SK-N-SH (cell line): ENCODE results near the gene ATAD1. TPM values are rescaled to one million over a fixed set of nuclear protein-coding genes. Genes with fewer than 3 reads are reported as not detected.
A peak's percentile ranks its signal among the peaks of the same experiment; 100 is the strongest.

Experiments used
- CTCF ChIA-PET: fragments of 300-600, 350-600 bp; formaldehyde crosslinking; extraction: SDS; loops from one replicate; lab custom pipeline; 2021; lab: Yijun Ruan, JAX
- POLR2A ChIA-PET: fragments of 350-600 bp; sonication (Branson Sonifier 250); formaldehyde crosslinking; extraction: SDS; loops from one replicate; lab custom pipeline; 2020; ENCODE audit warnings: antibody characterized with exemption, inconsistent platforms; lab: Yijun Ruan, JAX
- DNase-seq: peaks from one replicate; pipeline ENCODE4 v3.0.0; 2012
- H2AFZ ChIP-seq: fragments of 200-600 bp; sonication (generic); 2 replicates; pipeline ENCODE4 v1.8.1; 2016; ENCODE audit warnings: antibody characterized with exemption, mild to moderate bottlenecking, low read depth
- H3F3A ChIP-seq: fragments of 200-600 bp; sonication (generic); replicated peaks from 2 replicates; pipeline ENCODE3; 2016; ENCODE audit warnings: antibody characterized with exemption, mild to moderate bottlenecking; ENCODE audit not compliant: insufficient read depth
- H3K27ac ChIP-seq, 2 experiments: fragments of 200-500 bp in 1 of 2; fragments of 200-600 bp in 1 of 2; sonication (Bioruptor generic) in 1 of 2; sonication (generic), shearing (Covaris generic) in 1 of 2; 2 replicates each; pipeline versions ENCODE4 v1.5.1 to v1.6.1; 2014 to 2016; ENCODE audit warnings: low read depth in 2 of 2, inconsistent platforms in 1 of 2, low read length in 1 of 2, mild to moderate bottlenecking in 1 of 2, mixed read lengths in 1 of 2
- H3K27me3 ChIP-seq: fragments of 200-600 bp; sonication (generic), shearing (Covaris generic); 2 replicates; pipeline ENCODE4 v1.6.1; 2016; ENCODE audit warnings: mixed run types; ENCODE audit not compliant: insufficient read depth
- H3K36me3 ChIP-seq, 2 experiments: fragments of 200-500 bp in 1 of 2; fragments of 200-600 bp in 1 of 2; sonication (Bioruptor generic) in 1 of 2; sonication (generic) in 1 of 2; replicated peaks in 1 of 2; 2 replicates each; pipeline versions ENCODE3 to v1.5.1; 2014 to 2016; ENCODE audit warnings: low read length in 1 of 2, mild to moderate bottlenecking in 1 of 2; ENCODE audit not compliant: insufficient read depth in 2 of 2, control insufficient read depth in 1 of 2
- H3K4me1 ChIP-seq, 2 experiments: fragments of 200-500 bp in 1 of 2; fragments of 200-600 bp in 1 of 2; sonication (Bioruptor generic) in 1 of 2; sonication (generic), shearing (Covaris generic) in 1 of 2; 2 replicates each; pipeline versions ENCODE4 v1.5.1 to v1.6.1; 2014 to 2016; ENCODE audit warnings: low read depth in 1 of 2, low read length in 1 of 2, mixed run types in 1 of 2; ENCODE audit not compliant: insufficient read depth in 2 of 2, control insufficient read depth in 1 of 2
- H3K4me2 ChIP-seq: fragments of 200-600 bp; sonication (generic), shearing (Covaris generic); 2 replicates; pipeline ENCODE4 v1.6.1; 2017; ENCODE audit warnings: mixed run types
- H3K4me3 ChIP-seq, 2 experiments: fragments of 200-500 bp in 1 of 2; fragments of 200-600 bp in 1 of 2; sonication (Bioruptor generic) in 1 of 2; sonication (generic), shearing (Covaris generic) in 1 of 2; 2 replicates each; pipeline versions ENCODE4 v1.5.1 to v1.8.1; 2014 to 2016; ENCODE audit warnings: low read depth in 2 of 2, inconsistent platforms in 1 of 2, low read length in 1 of 2, mild to moderate bottlenecking in 1 of 2, mixed read lengths in 1 of 2, moderate library complexity in 1 of 2
- H3K79me2 ChIP-seq: fragments of 200-600 bp; sonication (generic); 2 replicates; pipeline ENCODE4 v1.8.1; 2017; ENCODE audit warnings: mild to moderate bottlenecking; ENCODE audit not compliant: insufficient read depth
- H3K9ac ChIP-seq: fragments of 200-600 bp; sonication (generic); 2 replicates; pipeline ENCODE4 v1.6.1; 2017; ENCODE audit warnings: mixed run types
- H3K9me2 ChIP-seq: fragments of 200-600 bp; sonication (generic); 2 replicates; pipeline ENCODE4 v1.6.1; 2017; ENCODE audit warnings: mixed run types
- H3K9me3 ChIP-seq: fragments of 200-600 bp; sonication (generic); 2 replicates; pipeline ENCODE4 v1.6.1; 2017; ENCODE audit warnings: mixed run types, mild to moderate bottlenecking, moderate library complexity
- H4K20me1 ChIP-seq: fragments of 200-600 bp; sonication (generic); 2 replicates; pipeline ENCODE4 v1.6.1; 2017; ENCODE audit warnings: mild to moderate bottlenecking, mixed run types; ENCODE audit not compliant: insufficient read depth
- CHD2 ChIP-seq: fragments of 150-350 bp; IDR thresholded peaks from 2 replicates; pipeline ENCODE4 v1.6.1; 2018; ENCODE audit warnings: low read length; ENCODE audit not compliant: partially characterized antibody
- ELF1 ChIP-seq: IDR thresholded peaks from 2 replicates; pipeline ENCODE4 v1.4.0; 2012
- FOSL2 ChIP-seq: IDR thresholded peaks from 2 replicates; pipeline ENCODE4 v1.4.0; 2012; ENCODE audit warnings: low read depth, mild to moderate bottlenecking, moderate library complexity, borderline replicate concordance
- GATA2 ChIP-seq: sonication (generic); formaldehyde crosslinking; IDR thresholded peaks from 2 replicates; pipeline ENCODE4 v1.5.0; 2020; ENCODE audit warnings: mild to moderate bottlenecking, missing genetic modification reagents
- JUND ChIP-seq: IDR thresholded peaks from 2 replicates; pipeline ENCODE4 v1.4.0; 2012
- MEF2A ChIP-seq: IDR thresholded peaks from 2 replicates; pipeline ENCODE4 v1.4.0; 2012; ENCODE audit warnings: low read depth, borderline replicate concordance
- MXI1 ChIP-seq: IDR thresholded peaks from 2 replicates; pipeline ENCODE4 v1.6.1; 2012; ENCODE audit warnings: mild to moderate bottlenecking, low read depth, low read length, improper control_type of control experiment
- NFIC ChIP-seq: IDR thresholded peaks from 2 replicates; pipeline ENCODE4 v1.4.0; 2012; ENCODE audit warnings: borderline replicate concordance
- NRF1 ChIP-seq: IDR thresholded peaks from 2 replicates; pipeline ENCODE4 v1.6.1; 2012; ENCODE audit warnings: low read depth, mild to moderate bottlenecking, low read length
- RAD21 ChIP-seq: IDR thresholded peaks from 2 replicates; pipeline ENCODE4 v1.6.1; 2012; ENCODE audit warnings: mild to moderate bottlenecking, low read length
- RFX5 ChIP-seq: IDR thresholded peaks from 2 replicates; pipeline ENCODE4 v1.6.1; 2012; ENCODE audit warnings: mild to moderate bottlenecking, improper control_type of control experiment, low read length
- RXRA ChIP-seq: IDR thresholded peaks from 2 replicates; pipeline ENCODE4 v1.4.0; 2012; ENCODE audit warnings: low read depth, mild to moderate bottlenecking, borderline replicate concordance
- SMC3 ChIP-seq: IDR thresholded peaks from 2 replicates; pipeline ENCODE4 v1.6.1; 2012; ENCODE audit warnings: low read depth, low read length, improper control_type of control experiment
- TCF12 ChIP-seq: IDR thresholded peaks from 2 replicates; pipeline ENCODE4 v1.4.0; 2012
- TEAD4 ChIP-seq: IDR thresholded peaks from 2 replicates; pipeline ENCODE4 v1.4.0; 2012; ENCODE audit warnings: mild to moderate bottlenecking, borderline replicate concordance; ENCODE audit not compliant: insufficient read depth
- YY1 ChIP-seq: IDR thresholded peaks from 2 replicates; pipeline ENCODE4 v1.4.0; 2012; ENCODE audit warnings: low read depth, mild to moderate bottlenecking
- WGBS: methylation state at CpG from one replicate; pipeline ENCODE4 v1.1.6; 2017; ENCODE audit warnings: low lambda C conversion rate; 5-methylcytosine and 5-hydroxymethylcytosine counted together
- polyA plus RNA-seq, 3 experiments: library from polyadenylated mRNA; depleted of rRNA; stranded (reverse); fragments of >200 nt; gene quantifications; 2 replicates each; pipeline ENCODE4 v1.2.3, GENCODE V29; 2012
- TF ChIP-seq, protein P1 (sequence below): fragments of 150-350 bp; IDR thresholded peaks from 2 replicates; pipeline ENCODE4 v1.6.1; 2016; ENCODE audit warnings: mild to moderate bottlenecking, low read depth, low read length
- TF ChIP-seq, protein P2 (sequence below): IDR thresholded peaks from 2 replicates; pipeline ENCODE4; 2012
- TF ChIP-seq, protein P3 (sequence below): fragments of 200-600 bp; sonication (generic); IDR thresholded peaks from 2 replicates; pipeline ENCODE4 v1.6.1; 2017; ENCODE audit warnings: antibody characterized with exemption, mild to moderate bottlenecking, moderate library complexity
- TF ChIP-seq, protein P4 (sequence below): fragments of 150-350 bp; IDR thresholded peaks from 2 replicates; pipeline ENCODE4 v1.6.1; 2017; ENCODE audit warnings: antibody characterized with exemption, low read length, low read depth, borderline replicate concordance
- TF ChIP-seq, protein P5 (sequence below): IDR thresholded peaks from 2 replicates; pipeline ENCODE4 v1.4.0; 2012; ENCODE audit warnings: low read depth
- TF ChIP-seq, protein P6 (sequence below): IDR thresholded peaks from 2 replicates; pipeline ENCODE4 v1.6.1; 2012; ENCODE audit warnings: mild to moderate bottlenecking, low read depth, low read length, moderate library complexity
- TF ChIP-seq, protein P7 (sequence below): IDR thresholded peaks from 2 replicates; pipeline ENCODE4 v1.4.0; 2012; ENCODE audit warnings: low read depth, borderline replicate concordance

ATAD1 gene
- polyA plus RNA-seq, 1 of the 3 experiments (the other 2 are of a cell fraction): 13.5 TPM

DNA sequence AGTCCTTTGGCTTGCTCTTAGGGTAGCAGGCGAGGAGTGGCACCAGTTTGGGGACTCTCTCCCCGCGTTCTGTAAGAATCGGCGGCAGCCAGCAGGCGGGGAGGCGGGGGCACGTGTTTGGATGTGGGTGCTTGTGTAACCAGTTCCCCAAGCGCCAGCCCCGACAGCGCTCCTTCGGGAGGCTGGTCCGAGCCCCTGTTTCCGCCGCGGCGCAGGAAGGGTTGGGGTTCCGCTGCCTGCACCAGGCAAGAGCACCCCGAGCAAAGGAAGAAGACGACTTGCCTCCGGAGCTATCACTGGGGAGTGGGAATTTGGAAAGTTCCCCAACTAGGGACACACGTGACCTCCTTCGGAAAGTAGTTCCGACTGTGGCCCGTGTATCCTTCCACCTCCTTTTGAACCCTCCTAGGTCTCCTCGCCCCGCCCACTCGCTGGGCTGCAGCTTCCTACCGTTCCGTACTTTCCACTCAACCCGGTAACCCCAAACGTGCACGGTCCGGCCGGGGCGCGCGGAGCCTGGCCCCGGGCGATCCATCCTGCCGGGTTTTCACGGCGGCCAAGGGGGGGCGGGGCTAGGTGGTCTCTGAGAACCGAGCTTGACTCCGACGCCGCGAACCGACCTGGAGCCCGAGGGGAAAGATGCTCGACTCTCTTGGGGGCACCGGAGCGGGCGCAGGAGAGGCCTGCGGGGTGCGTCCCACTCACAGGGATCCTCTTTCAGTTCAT lies 44.1 kb upstream of the ATAD1 start:
- Histone ChIP-seq H3K27ac (peak overlapping the region; percentile 85 to 97), H3K4me2 (peak overlapping the region; percentile 96), H3K79me2 (peaks cover 35% of the 10 kb centered on the region), H3K27me3 (no peaks in the 10 kb centered on the region), H3F3A (peaks cover 33% of the 10 kb centered on the region), H4K20me1 (peaks cover 29% of the 10 kb centered on the region), H2AFZ (peak overlapping the region; percentile 92), H3K36me3 (peaks cover 8 to 10% of the 10 kb centered on the region in 2 experiments), H3K4me1 (peaks cover 0 to 13% of the 10 kb centered on the region in 2 experiments; a peak in 2 of 4 replicates), H3K4me3 (peak overlapping the region; percentile 79 to 97), H3K9me2 (no peaks in the 10 kb centered on the region), H3K9me3 (no peaks in the 10 kb centered on the region), H3K9ac (peak overlapping the region; percentile 94)
- WGBS: 18% methylated on average over 29 of the region's 57 CpGs
- CTCF ChIA-PET: interaction anchor here (1.0 to 3.8 kb wide), 7 partner anchors 12 to 702 kb away, joined by 3 to 42 read pairs (median 3); no protein-coding TSS in a partner anchor
- POLR2A ChIA-PET: interaction anchor here (0.6 to 3.0 kb wide), 19 partner anchors 10 to 690 kb away, joined by 3 to 37 read pairs (median 5); partner anchors contain the start of gene ATAD1
- peak; percentile 91 for DNase-seq
- TF ChIP-seq, protein P1, sequence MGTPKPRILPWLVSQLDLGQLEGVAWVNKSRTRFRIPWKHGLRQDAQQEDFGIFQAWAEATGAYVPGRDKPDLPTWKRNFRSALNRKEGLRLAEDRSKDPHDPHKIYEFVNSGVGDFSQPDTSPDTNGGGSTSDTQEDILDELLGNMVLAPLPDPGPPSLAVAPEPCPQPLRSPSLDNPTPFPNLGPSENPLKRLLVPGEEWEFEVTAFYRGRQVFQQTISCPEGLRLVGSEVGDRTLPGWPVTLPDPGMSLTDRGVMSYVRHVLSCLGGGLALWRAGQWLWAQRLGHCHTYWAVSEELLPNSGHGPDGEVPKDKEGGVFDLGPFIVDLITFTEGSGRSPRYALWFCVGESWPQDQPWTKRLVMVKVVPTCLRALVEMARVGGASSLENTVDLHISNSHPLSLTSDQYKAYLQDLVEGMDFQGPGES: no peak
- TF ChIP-seq, protein P2, sequence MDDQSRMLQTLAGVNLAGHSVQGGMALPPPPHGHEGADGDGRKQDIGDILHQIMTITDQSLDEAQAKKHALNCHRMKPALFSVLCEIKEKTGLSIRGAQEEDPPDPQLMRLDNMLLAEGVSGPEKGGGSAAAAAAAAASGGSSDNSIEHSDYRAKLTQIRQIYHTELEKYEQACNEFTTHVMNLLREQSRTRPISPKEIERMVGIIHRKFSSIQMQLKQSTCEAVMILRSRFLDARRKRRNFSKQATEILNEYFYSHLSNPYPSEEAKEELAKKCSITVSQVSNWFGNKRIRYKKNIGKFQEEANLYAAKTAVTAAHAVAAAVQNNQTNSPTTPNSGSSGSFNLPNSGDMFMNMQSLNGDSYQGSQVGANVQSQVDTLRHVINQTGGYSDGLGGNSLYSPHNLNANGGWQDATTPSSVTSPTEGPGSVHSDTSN: peak; percentile 74
- TF ChIP-seq JUND: peak; percentile 78
- no peak for TF ChIP-seq MXI1
- peak; percentile 23 for TF ChIP-seq RAD21
- TF ChIP-seq TEAD4: no peak
- TF ChIP-seq, protein P3, sequence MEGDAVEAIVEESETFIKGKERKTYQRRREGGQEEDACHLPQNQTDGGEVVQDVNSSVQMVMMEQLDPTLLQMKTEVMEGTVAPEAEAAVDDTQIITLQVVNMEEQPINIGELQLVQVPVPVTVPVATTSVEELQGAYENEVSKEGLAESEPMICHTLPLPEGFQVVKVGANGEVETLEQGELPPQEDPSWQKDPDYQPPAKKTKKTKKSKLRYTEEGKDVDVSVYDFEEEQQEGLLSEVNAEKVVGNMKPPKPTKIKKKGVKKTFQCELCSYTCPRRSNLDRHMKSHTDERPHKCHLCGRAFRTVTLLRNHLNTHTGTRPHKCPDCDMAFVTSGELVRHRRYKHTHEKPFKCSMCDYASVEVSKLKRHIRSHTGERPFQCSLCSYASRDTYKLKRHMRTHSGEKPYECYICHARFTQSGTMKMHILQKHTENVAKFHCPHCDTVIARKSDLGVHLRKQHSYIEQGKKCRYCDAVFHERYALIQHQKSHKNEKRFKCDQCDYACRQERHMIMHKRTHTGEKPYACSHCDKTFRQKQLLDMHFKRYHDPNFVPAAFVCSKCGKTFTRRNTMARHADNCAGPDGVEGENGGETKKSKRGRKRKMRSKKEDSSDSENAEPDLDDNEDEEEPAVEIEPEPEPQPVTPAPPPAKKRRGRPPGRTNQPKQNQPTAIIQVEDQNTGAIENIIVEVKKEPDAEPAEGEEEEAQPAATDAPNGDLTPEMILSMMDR: no peak
- TF ChIP-seq FOSL2: peak; percentile 26; the same call in 1 of the 2 replicates
- TF ChIP-seq RXRA: no peak
- TF ChIP-seq, protein P4, sequence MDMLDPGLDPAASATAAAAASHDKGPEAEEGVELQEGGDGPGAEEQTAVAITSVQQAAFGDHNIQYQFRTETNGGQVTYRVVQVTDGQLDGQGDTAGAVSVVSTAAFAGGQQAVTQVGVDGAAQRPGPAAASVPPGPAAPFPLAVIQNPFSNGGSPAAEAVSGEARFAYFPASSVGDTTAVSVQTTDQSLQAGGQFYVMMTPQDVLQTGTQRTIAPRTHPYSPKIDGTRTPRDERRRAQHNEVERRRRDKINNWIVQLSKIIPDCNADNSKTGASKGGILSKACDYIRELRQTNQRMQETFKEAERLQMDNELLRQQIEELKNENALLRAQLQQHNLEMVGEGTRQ: peak; percentile 42; the same call in 1 of the 2 replicates
- TF ChIP-seq ELF1: no peak
- TF ChIP-seq NRF1: no peak
- peak; percentile 80 for TF ChIP-seq YY1
- peak; percentile 94 for TF ChIP-seq CHD2
- TF ChIP-seq TCF12: peak; percentile 53; the same call in 1 of the 2 replicates
- no peak for TF ChIP-seq MEF2A
- TF ChIP-seq, protein P5, sequence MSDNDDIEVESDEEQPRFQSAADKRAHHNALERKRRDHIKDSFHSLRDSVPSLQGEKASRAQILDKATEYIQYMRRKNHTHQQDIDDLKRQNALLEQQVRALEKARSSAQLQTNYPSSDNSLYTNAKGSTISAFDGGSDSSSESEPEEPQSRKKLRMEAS: peak; percentile 71
- TF ChIP-seq GATA2 (CRISPR knock-in tag): peak; percentile 46
- peak; percentile 35; the same call in 1 of the 2 replicates for TF ChIP-seq SMC3
- TF ChIP-seq RFX5: peak; percentile 67; the same call in 1 of the 2 replicates
- TF ChIP-seq, protein P6, sequence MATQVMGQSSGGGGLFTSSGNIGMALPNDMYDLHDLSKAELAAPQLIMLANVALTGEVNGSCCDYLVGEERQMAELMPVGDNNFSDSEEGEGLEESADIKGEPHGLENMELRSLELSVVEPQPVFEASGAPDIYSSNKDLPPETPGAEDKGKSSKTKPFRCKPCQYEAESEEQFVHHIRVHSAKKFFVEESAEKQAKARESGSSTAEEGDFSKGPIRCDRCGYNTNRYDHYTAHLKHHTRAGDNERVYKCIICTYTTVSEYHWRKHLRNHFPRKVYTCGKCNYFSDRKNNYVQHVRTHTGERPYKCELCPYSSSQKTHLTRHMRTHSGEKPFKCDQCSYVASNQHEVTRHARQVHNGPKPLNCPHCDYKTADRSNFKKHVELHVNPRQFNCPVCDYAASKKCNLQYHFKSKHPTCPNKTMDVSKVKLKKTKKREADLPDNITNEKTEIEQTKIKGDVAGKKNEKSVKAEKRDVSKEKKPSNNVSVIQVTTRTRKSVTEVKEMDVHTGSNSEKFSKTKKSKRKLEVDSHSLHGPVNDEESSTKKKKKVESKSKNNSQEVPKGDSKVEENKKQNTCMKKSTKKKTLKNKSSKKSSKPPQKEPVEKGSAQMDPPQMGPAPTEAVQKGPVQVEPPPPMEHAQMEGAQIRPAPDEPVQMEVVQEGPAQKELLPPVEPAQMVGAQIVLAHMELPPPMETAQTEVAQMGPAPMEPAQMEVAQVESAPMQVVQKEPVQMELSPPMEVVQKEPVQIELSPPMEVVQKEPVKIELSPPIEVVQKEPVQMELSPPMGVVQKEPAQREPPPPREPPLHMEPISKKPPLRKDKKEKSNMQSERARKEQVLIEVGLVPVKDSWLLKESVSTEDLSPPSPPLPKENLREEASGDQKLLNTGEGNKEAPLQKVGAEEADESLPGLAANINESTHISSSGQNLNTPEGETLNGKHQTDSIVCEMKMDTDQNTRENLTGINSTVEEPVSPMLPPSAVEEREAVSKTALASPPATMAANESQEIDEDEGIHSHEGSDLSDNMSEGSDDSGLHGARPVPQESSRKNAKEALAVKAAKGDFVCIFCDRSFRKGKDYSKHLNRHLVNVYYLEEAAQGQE: peak; percentile 50; the same call in 1 of the 2 replicates
- TF ChIP-seq NFIC: 0 out of 2 replicates have a peak, but pooled peaks have one; percentile 17
- TF ChIP-seq, protein P7, sequence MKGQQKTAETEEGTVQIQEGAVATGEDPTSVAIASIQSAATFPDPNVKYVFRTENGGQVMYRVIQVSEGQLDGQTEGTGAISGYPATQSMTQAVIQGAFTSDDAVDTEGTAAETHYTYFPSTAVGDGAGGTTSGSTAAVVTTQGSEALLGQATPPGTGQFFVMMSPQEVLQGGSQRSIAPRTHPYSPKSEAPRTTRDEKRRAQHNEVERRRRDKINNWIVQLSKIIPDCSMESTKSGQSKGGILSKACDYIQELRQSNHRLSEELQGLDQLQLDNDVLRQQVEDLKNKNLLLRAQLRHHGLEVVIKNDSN: peak; percentile 93
